ENCODE measurements around the gene TCHH. TPM values are rescaled to one million over a fixed set of nuclear protein-coding genes. Genes with fewer than 3 reads are reported as not detected.

TCHH gene, protein sequence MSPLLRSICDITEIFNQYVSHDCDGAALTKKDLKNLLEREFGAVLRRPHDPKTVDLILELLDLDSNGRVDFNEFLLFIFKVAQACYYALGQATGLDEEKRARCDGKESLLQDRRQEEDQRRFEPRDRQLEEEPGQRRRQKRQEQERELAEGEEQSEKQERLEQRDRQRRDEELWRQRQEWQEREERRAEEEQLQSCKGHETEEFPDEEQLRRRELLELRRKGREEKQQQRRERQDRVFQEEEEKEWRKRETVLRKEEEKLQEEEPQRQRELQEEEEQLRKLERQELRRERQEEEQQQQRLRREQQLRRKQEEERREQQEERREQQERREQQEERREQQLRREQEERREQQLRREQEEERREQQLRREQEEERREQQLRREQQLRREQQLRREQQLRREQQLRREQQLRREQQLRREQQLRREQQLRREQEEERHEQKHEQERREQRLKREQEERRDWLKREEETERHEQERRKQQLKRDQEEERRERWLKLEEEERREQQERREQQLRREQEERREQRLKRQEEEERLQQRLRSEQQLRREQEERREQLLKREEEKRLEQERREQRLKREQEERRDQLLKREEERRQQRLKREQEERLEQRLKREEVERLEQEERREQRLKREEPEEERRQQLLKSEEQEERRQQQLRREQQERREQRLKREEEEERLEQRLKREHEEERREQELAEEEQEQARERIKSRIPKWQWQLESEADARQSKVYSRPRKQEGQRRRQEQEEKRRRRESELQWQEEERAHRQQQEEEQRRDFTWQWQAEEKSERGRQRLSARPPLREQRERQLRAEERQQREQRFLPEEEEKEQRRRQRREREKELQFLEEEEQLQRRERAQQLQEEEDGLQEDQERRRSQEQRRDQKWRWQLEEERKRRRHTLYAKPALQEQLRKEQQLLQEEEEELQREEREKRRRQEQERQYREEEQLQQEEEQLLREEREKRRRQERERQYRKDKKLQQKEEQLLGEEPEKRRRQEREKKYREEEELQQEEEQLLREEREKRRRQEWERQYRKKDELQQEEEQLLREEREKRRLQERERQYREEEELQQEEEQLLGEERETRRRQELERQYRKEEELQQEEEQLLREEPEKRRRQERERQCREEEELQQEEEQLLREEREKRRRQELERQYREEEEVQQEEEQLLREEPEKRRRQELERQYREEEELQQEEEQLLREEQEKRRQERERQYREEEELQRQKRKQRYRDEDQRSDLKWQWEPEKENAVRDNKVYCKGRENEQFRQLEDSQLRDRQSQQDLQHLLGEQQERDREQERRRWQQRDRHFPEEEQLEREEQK (N-terminal part only)
- total RNA-seq (under 1 TPM in 6 of 7 donors, not detected in 1; 0.05 to 0.12 (median 0.09) TPM), polyA plus RNA-seq (under 1 TPM; 0.04 to 0.07 TPM)
- long read RNA-seq, donor 1, partial matches to known transcripts, result 0 of 3 reads
- long read RNA-seq, donor 1, other reads (novel, unspliced or antisense), result 3 of 3 reads
- long read RNA-seq, donor 2, result 0 reads
- long read RNA-seq, donor 3, partial matches to known transcripts, result 0 of 1 reads
- long read RNA-seq, donor 3, other reads (novel, unspliced or antisense), result 1 of 1 reads

DNA sequence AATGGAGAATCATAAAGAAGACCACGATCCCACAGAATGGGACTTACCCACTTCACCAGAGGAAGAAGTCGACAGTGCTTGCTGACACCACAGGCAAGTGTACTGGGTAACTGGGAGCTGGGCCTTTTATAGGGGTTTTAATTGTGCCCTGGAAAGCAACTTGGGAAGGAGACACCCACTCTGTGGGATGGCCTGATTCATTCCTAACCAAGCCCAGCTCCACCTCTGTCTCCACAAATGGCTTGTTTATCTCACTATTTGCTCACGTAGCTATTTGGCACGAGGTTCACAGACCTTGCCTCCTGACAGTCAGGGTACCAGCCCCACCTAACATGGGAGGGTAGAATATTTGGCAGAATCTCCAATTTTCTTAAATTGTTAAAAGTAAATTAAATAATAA lies at the start of gene TCHH:
Gene TCHH, minus strand, starts transcription at position 101 of the 400 bp plus-strand sequence. CDS start 1,364 bp downstream, outside the sequence.
- Histone ChIP-seq H3K4me1 (ENCODE audit: insufficient read depth) (peaks cover 2% of the 10 kb centered on the region), H3K27ac (no peak within 1 kb of the TSS), H3K27me3 (no peaks in the 10 kb centered on the region), H3K9me3 (no peaks in the 10 kb centered on the region), H3K36me3 (no peaks in the 10 kb centered on the region), H3K4me3 (no peak within 1 kb of the TSS)
- DNase-seq, result no peak
- TF ChIP-seq, protein P1, sequence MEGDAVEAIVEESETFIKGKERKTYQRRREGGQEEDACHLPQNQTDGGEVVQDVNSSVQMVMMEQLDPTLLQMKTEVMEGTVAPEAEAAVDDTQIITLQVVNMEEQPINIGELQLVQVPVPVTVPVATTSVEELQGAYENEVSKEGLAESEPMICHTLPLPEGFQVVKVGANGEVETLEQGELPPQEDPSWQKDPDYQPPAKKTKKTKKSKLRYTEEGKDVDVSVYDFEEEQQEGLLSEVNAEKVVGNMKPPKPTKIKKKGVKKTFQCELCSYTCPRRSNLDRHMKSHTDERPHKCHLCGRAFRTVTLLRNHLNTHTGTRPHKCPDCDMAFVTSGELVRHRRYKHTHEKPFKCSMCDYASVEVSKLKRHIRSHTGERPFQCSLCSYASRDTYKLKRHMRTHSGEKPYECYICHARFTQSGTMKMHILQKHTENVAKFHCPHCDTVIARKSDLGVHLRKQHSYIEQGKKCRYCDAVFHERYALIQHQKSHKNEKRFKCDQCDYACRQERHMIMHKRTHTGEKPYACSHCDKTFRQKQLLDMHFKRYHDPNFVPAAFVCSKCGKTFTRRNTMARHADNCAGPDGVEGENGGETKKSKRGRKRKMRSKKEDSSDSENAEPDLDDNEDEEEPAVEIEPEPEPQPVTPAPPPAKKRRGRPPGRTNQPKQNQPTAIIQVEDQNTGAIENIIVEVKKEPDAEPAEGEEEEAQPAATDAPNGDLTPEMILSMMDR (IDR thresholded peaks at IDR 0.05), result no peak
- no peak for TF ChIP-seq POLR2A (IDR thresholded peaks at IDR 0.05)
- TF ChIP-seq EP300 (IDR thresholded peaks at IDR 0.05), result no peak
- intact Hi-C loops (cut with DNase I), result no loop called here
- 49 to 53% (median 52%) methylated on average over 4 of the region's 4 CpGs for WGBS, 3 donors

DNA sequence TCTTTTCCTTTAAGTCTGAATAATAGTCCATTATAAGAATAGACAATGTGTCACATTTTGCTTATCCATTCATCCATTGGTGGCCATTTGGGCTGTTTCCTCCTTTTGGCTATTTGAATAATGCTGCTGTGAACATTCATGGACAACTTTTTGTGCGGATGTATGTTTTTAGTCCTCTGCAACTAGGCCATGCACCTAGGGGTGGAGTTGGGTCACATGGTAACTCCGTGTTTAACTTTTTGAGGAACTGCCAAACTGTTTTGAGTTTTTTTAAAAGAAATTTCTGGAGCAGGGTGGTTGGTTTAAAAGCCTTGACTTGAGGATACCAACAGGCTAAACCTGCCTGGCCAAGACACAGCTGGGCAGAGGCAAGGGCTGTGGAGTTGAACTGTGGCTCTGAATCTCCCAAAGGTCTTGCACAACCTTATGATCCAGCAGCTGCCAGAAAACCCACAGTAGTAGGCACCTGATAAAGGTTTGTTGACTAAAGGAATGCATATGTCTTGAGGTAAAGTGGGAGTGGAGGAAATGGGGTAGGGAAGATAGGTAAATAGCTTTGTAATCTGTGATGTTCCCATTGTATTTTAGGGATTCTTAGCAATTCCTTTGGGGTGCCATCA lies 49.4 kb upstream of the TCHH start:
- Histone ChIP-seq H3K27ac (no peak overlapping the region), H3K4me3 (no peak overlapping the region), H3K4me1 (ENCODE audit: insufficient read depth) (peaks cover 1% of the 10 kb centered on the region), H3K9me3 (no peaks in the 10 kb centered on the region), H3K36me3 (no peaks in the 10 kb centered on the region), H3K27me3 (no peaks in the 10 kb centered on the region)
- no peak for DNase-seq
- WGBS, 3 donors, result 61 to 77% (median 67%) methylated on average over 2 of the region's 2 CpGs
- intact Hi-C loops (cut with DNase I), result no loop called here
- TF ChIP-seq EP300 (IDR thresholded peaks at IDR 0.05) (no peak), POLR2A (IDR thresholded peaks at IDR 0.05) (no peak)
- TF ChIP-seq, protein P1 (IDR thresholded peaks at IDR 0.05), result no peak

DNA sequence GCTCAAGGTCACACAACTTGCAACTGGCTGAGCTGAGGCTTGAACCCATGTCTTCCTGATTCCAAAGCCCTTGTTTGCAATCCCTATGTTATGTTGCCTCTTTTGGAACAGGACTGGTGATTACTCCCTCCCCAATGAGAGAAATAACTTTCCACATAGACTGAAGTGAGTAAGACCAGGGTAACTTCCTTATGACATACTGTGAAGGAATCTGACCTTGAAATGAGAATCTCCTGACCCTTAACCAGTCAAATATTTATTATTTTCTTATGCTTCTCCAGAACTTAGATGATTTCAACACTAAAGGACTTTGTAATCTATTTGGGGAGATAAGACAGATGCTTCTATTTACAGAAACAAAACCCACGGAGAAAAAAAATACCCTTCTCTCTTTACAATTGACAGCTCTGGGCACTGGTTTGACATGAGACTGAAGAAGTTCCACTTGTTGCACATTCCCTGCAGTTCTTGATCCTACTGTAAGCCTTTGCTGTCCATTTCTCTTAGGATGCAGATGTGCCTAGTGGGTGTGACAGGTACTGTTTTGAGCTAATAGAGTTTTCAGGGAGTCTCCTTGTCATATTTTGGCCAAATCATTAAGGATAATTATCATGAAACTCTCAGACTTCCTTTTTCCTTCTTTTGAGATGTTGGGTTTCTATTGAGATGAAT lies 47.7 kb upstream of the TCHH start:
- WGBS, 3 donors, result 0 to 2% (median 2%) methylated on average over 1 of the region's 1 CpG
- Histone ChIP-seq H3K4me1 (ENCODE audit: insufficient read depth) (peaks cover 1% of the 10 kb centered on the region), H3K27me3 (no peaks in the 10 kb centered on the region), H3K36me3 (no peaks in the 10 kb centered on the region), H3K27ac (no peak overlapping the region), H3K9me3 (no peaks in the 10 kb centered on the region), H3K4me3 (no peak overlapping the region)
- DNase-seq, result no peak
- intact Hi-C loops (cut with DNase I), result no loop called here
- TF ChIP-seq, protein P1 (IDR thresholded peaks at IDR 0.05), result no peak
- TF ChIP-seq EP300 (IDR thresholded peaks at IDR 0.05) (no peak), POLR2A (IDR thresholded peaks at IDR 0.05) (no peak)

Measured in ovary (tissue), 10 donors.